Measurements from ENCODE around the gene MYO1D. TPM values are rescaled to one million over a fixed set of nuclear protein-coding genes. Genes with fewer than 3 reads are reported as not detected.

Gene MYO1D
- total RNA-seq, 4 donors from 2014 or later = 70.5 to 92.3 (median 72.7) TPM

GRCh38 chr17:32563583-32563982 is 313.3 kb downstream of the MYO1D start:
- WGBS = 90% methylated on average over 6 of the region's 6 CpGs
- no peaks in the 10 kb centered on the region for H3K27me3 ChIP-seq
- no peak for TF ChIP-seq POLR2A (IDR thresholded peaks at IDR 0.05)
- no peak for TF ChIP-seq CTCF (IDR thresholded peaks at IDR 0.05)
- TF ChIP-seq POLR2AphosphoS5 (IDR thresholded peaks at IDR 0.05) = no peak
- no peak for TF ChIP-seq EP300 (IDR thresholded peaks at IDR 0.05)
- no peak for DNase-seq (ENCODE audit: low spot score in 2 of 2)
- H3K36me3 ChIP-seq = peaks cover 3% of the 10 kb centered on the region
- H3K4me1 ChIP-seq = no peaks in the 10 kb centered on the region
- no peak overlapping the region for H3K4me3 ChIP-seq
- H3K27ac ChIP-seq = no peak overlapping the region
- no peaks in the 10 kb centered on the region for H3K9me3 ChIP-seq

GRCh38 chr17:32558997-32559650 is 317.8 kb downstream of the MYO1D start:
- Histone ChIP-seq H3K27ac (no peak overlapping the region), H3K9me3 (no peaks in the 10 kb centered on the region), H3K4me1 (no peaks in the 10 kb centered on the region), H3K36me3 (no peaks in the 10 kb centered on the region), H3K27me3 (no peaks in the 10 kb centered on the region), H3K4me3 (no peak overlapping the region)
- TF ChIP-seq POLR2A (IDR thresholded peaks at IDR 0.05) = no peak
- TF ChIP-seq EP300 (IDR thresholded peaks at IDR 0.05) = no peak
- TF ChIP-seq POLR2AphosphoS5 (IDR thresholded peaks at IDR 0.05) = no peak
- TF ChIP-seq CTCF (IDR thresholded peaks at IDR 0.05) = no peak
- WGBS = 73% methylated on average over 4 of the region's 4 CpGs
- DNase-seq (ENCODE audit: low spot score in 2 of 2) = no peak

GRCh38 chr17:32558326-32558955 is 318.5 kb downstream of the MYO1D start:
- no peaks in the 10 kb centered on the region for H3K27me3 ChIP-seq
- no peak overlapping the region for H3K4me3 ChIP-seq
- H3K27ac ChIP-seq = no peak overlapping the region
- no peak for TF ChIP-seq CTCF (IDR thresholded peaks at IDR 0.05)
- no peak for TF ChIP-seq POLR2A (IDR thresholded peaks at IDR 0.05)
- TF ChIP-seq POLR2AphosphoS5 (IDR thresholded peaks at IDR 0.05) = no peak
- TF ChIP-seq EP300 (IDR thresholded peaks at IDR 0.05) = no peak
- no peak for DNase-seq (ENCODE audit: low spot score in 2 of 2)
- no peaks in the 10 kb centered on the region for H3K4me1 ChIP-seq
- H3K36me3 ChIP-seq = no peaks in the 10 kb centered on the region
- 68% methylated on average over 6 of the region's 6 CpGs for WGBS
- H3K9me3 ChIP-seq = no peaks in the 10 kb centered on the region

- Histone ChIP-seq H3K36me3 (no peaks in the 10 kb centered on the region), H3K4me1 (peaks cover 7% of the 10 kb centered on the region), H3K4me3 (no peak overlapping the region), H3K27ac (no peak overlapping the region), H3K9me3 (no peaks in the 10 kb centered on the region), H3K27me3 (no peaks in the 10 kb centered on the region)
- no peak for TF ChIP-seq EP300 (IDR thresholded peaks at IDR 0.05)
- no peak for TF ChIP-seq CTCF (IDR thresholded peaks at IDR 0.05)
- no peak for TF ChIP-seq POLR2A (IDR thresholded peaks at IDR 0.05)
- TF ChIP-seq POLR2AphosphoS5 (IDR thresholded peaks at IDR 0.05) = no peak
- 90% methylated on average over 12 of the region's 12 CpGs for WGBS
- no peak for DNase-seq (ENCODE audit: low spot score in 2 of 2)
Measured at GRCh38 chr17:32555611-32556310, 321.2 kb downstream of the MYO1D start.

GRCh38 chr17:32553168-32553567 is 323.8 kb downstream of the MYO1D start:
- DNase-seq (ENCODE audit: low spot score in 2 of 2) = no peak
- Histone ChIP-seq H3K4me3 (no peak overlapping the region), H3K27me3 (no peaks in the 10 kb centered on the region), H3K36me3 (no peaks in the 10 kb centered on the region), H3K27ac (no peak overlapping the region), H3K9me3 (no peaks in the 10 kb centered on the region), H3K4me1 (peaks cover 9% of the 10 kb centered on the region)
- WGBS = 53% methylated on average over 3 of the region's 3 CpGs
- TF ChIP-seq CTCF (IDR thresholded peaks at IDR 0.05) (no peak), POLR2AphosphoS5 (IDR thresholded peaks at IDR 0.05) (no peak), POLR2A (IDR thresholded peaks at IDR 0.05) (no peak), EP300 (IDR thresholded peaks at IDR 0.05) (no peak)

All from suprapubic skin (tissue), 4 donors.